MV-4-11 (cell line): ENCODE data around the gene LY6G6C.

Experiments used
- DNase-seq: peaks from one replicate; lab custom pipeline; 2025; lab: John Stamatoyannopoulos, UW

Gene LY6G6C

GRCh38 chr6:31741815-31742214, 20.3 kb upstream of the LY6G6C start:
- DNase-seq: no peak

GRCh38 chr6:31740397-31741223, 19.1 kb upstream of the LY6G6C start:
- DNase-seq: peak; percentile 64

GRCh38 chr6:31739639-31740396, 18.3 kb upstream of the LY6G6C start, which contains the start of gene MSH5:
TSS of gene MSH5 (plus strand) at chr6:31740005. CDS start at chr6:31740467, 462 bp downstream.
- DNase-seq: peak; percentile 99

- peak; percentile 98 for DNase-seq
Measured at GRCh38 chr6:31737991-31738979, 16.7 kb upstream of the LY6G6C start.

- peak; percentile 81 for DNase-seq
Measured at GRCh38 chr6:31737315-31737990, 15.9 kb upstream of the LY6G6C start.

- DNase-seq: peak; percentile 35
Measured at GRCh38 chr6:31736768-31737314, 15.3 kb upstream of the LY6G6C start.

- peak; percentile 89 for DNase-seq
Measured at GRCh38 chr6:31736021-31736767, 14.6 kb upstream of the LY6G6C start, which contains the start of gene CLIC1. TSS of gene CLIC1 (minus strand) at chr6:31736530. CDS start at chr6:31736300, 230 bp downstream.

GRCh38 chr6:31734821-31735406, 13.4 kb upstream of the LY6G6C start:
- peak; percentile 77 for DNase-seq

- no peak for DNase-seq
Measured at GRCh38 chr6:31734247-31734820, 12.8 kb upstream of the LY6G6C start.

GRCh38 chr6:31733734-31734133, 12.2 kb upstream of the LY6G6C start:
- DNase-seq: no peak

- DNase-seq: no peak
Measured at GRCh38 chr6:31732029-31732428, 10.5 kb upstream of the LY6G6C start.

- DNase-seq: no peak
Measured at GRCh38 chr6:31730631-31731086, 9.1 kb upstream of the LY6G6C start.

GRCh38 chr6:31729979-31730630, 8.6 kb upstream of the LY6G6C start:
- peak; percentile 67 for DNase-seq

GRCh38 chr6:31729515-31729978, 8.0 kb upstream of the LY6G6C start:
- DNase-seq: peak; percentile 84

GRCh38 chr6:31728767-31729514, 7.4 kb upstream of the LY6G6C start, which contains the start of gene DDAH2:
TSS of gene DDAH2 (minus strand) at chr6:31729299. CDS start at chr6:31729161, 138 bp downstream.
- no peak for DNase-seq

GRCh38 chr6:31727717-31728671, 6.4 kb upstream of the LY6G6C start:
- peak; percentile 96 for DNase-seq
